Measurements from ENCODE around the gene MCU.
A peak's percentile ranks its signal among the peaks of the same experiment; 100 is the strongest.
"Not testable (repeated sequence)": the region's sequence is repeated elsewhere in the genome, so short reads cannot be mapped to it uniquely, and the experiment has no call there.

The MCU gene

GRCh38 chr10:72862957-72863356 lies 171.0 kb downstream of the MCU start:
- no peak overlapping the region for H3K4me3 ChIP-seq (ENCODE audit: low read depth, low read length)
- no peak for DNase-seq (ENCODE audit: low read depth)

GRCh38 chr10:72875250-72876055 lies 183.5 kb downstream of the MCU start:
- no peak for DNase-seq (ENCODE audit: low read depth)
- no peak overlapping the region for H3K4me3 ChIP-seq (ENCODE audit: low read depth, low read length)

- H3K4me3 ChIP-seq (ENCODE audit: low read depth, low read length): no peak overlapping the region
- DNase-seq (ENCODE audit: low read depth): no peak
Measured at GRCh38 chr10:72879245-72879644, 187.3 kb downstream of the MCU start.

- H3K4me3 ChIP-seq (ENCODE audit: low read depth, low read length): no peak overlapping the region
- DNase-seq (ENCODE audit: low read depth): no peak
Measured at GRCh38 chr10:72881291-72881690, 189.3 kb downstream of the MCU start.

- no peak for DNase-seq (ENCODE audit: low read depth)
- no peak overlapping the region for H3K4me3 ChIP-seq (ENCODE audit: low read depth, low read length)
Measured at GRCh38 chr10:72883861-72884260, 191.9 kb downstream of the MCU start.

- H3K4me3 ChIP-seq (ENCODE audit: low read depth, low read length): no peak overlapping the region
- no peak for DNase-seq (ENCODE audit: low read depth)
Measured at GRCh38 chr10:72885953-72886352, 194.0 kb downstream of the MCU start.

- DNase-seq (ENCODE audit: low read depth): no peak
Measured at GRCh38 chr10:72886621-72887020, 194.7 kb downstream of the MCU start.

GRCh38 chr10:72887043-72887442 lies 195.1 kb downstream of the MCU start:
- DNase-seq (ENCODE audit: low read depth): no peak
- H3K4me3 ChIP-seq (ENCODE audit: low read depth, low read length): no peak overlapping the region

More at GRCh38 chr10:72886621-72887020, 194.7 kb downstream of the MCU start:
- H3K4me3 ChIP-seq (ENCODE audit: low read depth, low read length): no peak overlapping the region

GRCh38 chr10:72888151-72888638 lies 196.3 kb downstream of the MCU start:
- no peak for DNase-seq (ENCODE audit: low read depth)
- H3K4me3 ChIP-seq (ENCODE audit: low read depth, low read length): no peak overlapping the region

- peak; percentile 25 for DNase-seq (ENCODE audit: low read depth)
Measured at GRCh38 chr10:72889391-72889831, 197.5 kb downstream of the MCU start.

GRCh38 chr10:72890086-72890485 lies 198.1 kb downstream of the MCU start:
- DNase-seq (ENCODE audit: low read depth): no peak
- H3K4me3 ChIP-seq (ENCODE audit: low read depth, low read length): no peak overlapping the region

More at GRCh38 chr10:72889391-72889831, 197.5 kb downstream of the MCU start:
- no peak overlapping the region for H3K4me3 ChIP-seq (ENCODE audit: low read depth, low read length)

GRCh38 chr10:72893136-72893798 lies 201.3 kb downstream of the MCU start, which contains the start of gene OIT3:
Gene OIT3 (plus strand): TSS chr10:72893739. CDS start chr10:72893799, 60 bp downstream.
- DNase-seq (ENCODE audit: low read depth): no peak
- no peak within 1 kb of the TSS for H3K4me3 ChIP-seq (ENCODE audit: low read depth, low read length)

GRCh38 chr10:72895236-72895850 lies 203.4 kb downstream of the MCU start:
- no peak overlapping the region for H3K4me3 ChIP-seq (ENCODE audit: low read depth, low read length)
- no peak for DNase-seq (ENCODE audit: low read depth)

GRCh38 chr10:72898616-72899015 lies 206.7 kb downstream of the MCU start:
- DNase-seq (ENCODE audit: low read depth): no peak
- no peak overlapping the region for H3K4me3 ChIP-seq (ENCODE audit: low read depth, low read length)

- H3K4me3 ChIP-seq (ENCODE audit: low read depth, low read length): no peak overlapping the region
- DNase-seq (ENCODE audit: low read depth): no peak
Measured at GRCh38 chr10:72899545-72899944, 207.6 kb downstream of the MCU start.

GRCh38 chr10:72903941-72904446 lies 212.1 kb downstream of the MCU start:
- DNase-seq (ENCODE audit: low read depth): not testable (repeated sequence)

GRCh38 chr10:72904806-72905205 lies 212.9 kb downstream of the MCU start:
- H3K4me3 ChIP-seq (ENCODE audit: low read depth, low read length): no peak overlapping the region
- no peak for DNase-seq (ENCODE audit: low read depth)

More at GRCh38 chr10:72903941-72904446, 212.1 kb downstream of the MCU start:
- H3K4me3 ChIP-seq (ENCODE audit: low read depth, low read length): not testable (repeated sequence)

- no peak for DNase-seq (ENCODE audit: low read depth)
- no peak overlapping the region for H3K4me3 ChIP-seq (ENCODE audit: low read depth, low read length)
Measured at GRCh38 chr10:72906446-72906845, 214.5 kb downstream of the MCU start.

GRCh38 chr10:72910705-72911104 lies 218.8 kb downstream of the MCU start:
- no peak overlapping the region for H3K4me3 ChIP-seq (ENCODE audit: low read depth, low read length)
- DNase-seq (ENCODE audit: low read depth): no peak

GRCh38 chr10:72911758-72912157 lies 219.8 kb downstream of the MCU start:
- no peak for DNase-seq (ENCODE audit: low read depth)
- no peak overlapping the region for H3K4me3 ChIP-seq (ENCODE audit: low read depth, low read length)

Data from skeletal muscle cell (primary cell).